NCI-H510A (cell line): Measurements from ENCODE around the gene CPLX4.

Experiments used
- DNase-seq: peaks from one replicate; lab custom pipeline; 2025; lab: John Stamatoyannopoulos, UW

The CPLX4 gene

GRCh38 chr18:59306640-59307039, 11.8 kb downstream of the CPLX4 start:
- no peak for DNase-seq

- DNase-seq = no peak
These were observed 13.2 kb downstream of the CPLX4 start for GRCh38 chr18:59305295-59305694.

- DNase-seq = no peak
These were observed 14.7 kb downstream of the CPLX4 start for GRCh38 chr18:59303656-59304195.

- DNase-seq = no peak
These were observed 15.4 kb downstream of the CPLX4 start for GRCh38 chr18:59303006-59303405.

- DNase-seq = no peak
These were observed 16.5 kb downstream of the CPLX4 start for GRCh38 chr18:59301929-59302328.

- DNase-seq = no peak
These were observed 17.7 kb downstream of the CPLX4 start for GRCh38 chr18:59300676-59301285.

GRCh38 chr18:59298871-59299270, 19.6 kb downstream of the CPLX4 start:
- DNase-seq = no peak

- DNase-seq = no peak
These were observed 25.1 kb downstream of the CPLX4 start for GRCh38 chr18:59293317-59293716.

GRCh38 chr18:59286341-59286740, 32.1 kb downstream of the CPLX4 start:
- no peak for DNase-seq

- no peak for DNase-seq
These were observed 36.1 kb downstream of the CPLX4 start for GRCh38 chr18:59282341-59282740.

- DNase-seq = no peak
These were observed 38.7 kb downstream of the CPLX4 start for GRCh38 chr18:59279722-59280121.

- no peak for DNase-seq
These were observed 39.3 kb downstream of the CPLX4 start for GRCh38 chr18:59279193-59279592.

GRCh38 chr18:59278793-59279192, 39.7 kb downstream of the CPLX4 start:
- no peak for DNase-seq

- no peak for DNase-seq
These were observed 42.4 kb downstream of the CPLX4 start for GRCh38 chr18:59276047-59276446.

GRCh38 chr18:59275406-59275949, 43.0 kb downstream of the CPLX4 start:
- no peak for DNase-seq

GRCh38 chr18:59274533-59274928, 43.9 kb downstream of the CPLX4 start:
- no peak for DNase-seq

GRCh38 chr18:59273759-59274532, 44.5 kb downstream of the CPLX4 start:
- DNase-seq = no peak

- no peak for DNase-seq
These were observed 45.3 kb downstream of the CPLX4 start, which contains the start of gene RAX for GRCh38 chr18:59272891-59273758. RAX (minus strand) TSS chr18:59273454; CDS start chr18:59273206, 248 bp downstream.

GRCh38 chr18:59272221-59272888, 46.1 kb downstream of the CPLX4 start:
- no peak for DNase-seq

- no peak for DNase-seq
These were observed 46.7 kb downstream of the CPLX4 start for GRCh38 chr18:59271606-59272220.

- no peak for DNase-seq
These were observed 47.7 kb downstream of the CPLX4 start for GRCh38 chr18:59270689-59271257.
